CD4-positive, alpha-beta T cell treated with Interleukin-6 at 100 ng/mL for 8 hours (primary cell): ENCODE data around the gene LAMB3.

ENCODE experiments used
- DNase-seq: peaks from one replicate; pipeline ENCODE4 v3.0.0-alpha.2; 2020; ENCODE audit warnings: mixed read lengths, low spot score

LAMB3 gene

GRCh38 chr1:209595028-209595427 is 57.2 kb downstream of the LAMB3 start:
- no peak for DNase-seq

DNA sequence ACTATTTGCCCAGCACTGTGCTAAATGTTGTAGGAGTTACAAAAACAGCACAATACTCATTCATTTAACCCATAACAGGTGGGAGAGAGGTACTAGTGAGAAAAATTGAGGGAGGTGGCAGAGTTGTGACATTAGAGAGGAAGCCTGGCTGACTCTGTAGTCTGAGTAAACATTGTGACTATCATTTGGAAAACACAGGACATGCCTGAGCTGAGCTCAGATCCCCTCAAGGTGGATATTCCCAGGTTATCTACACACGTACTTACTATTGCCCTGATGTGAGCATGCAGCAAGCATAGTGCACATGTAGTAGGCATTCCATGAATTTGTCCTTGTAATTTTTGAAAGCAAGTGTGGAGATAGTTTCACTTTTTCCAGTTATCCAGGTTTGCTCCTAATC is 57.8 kb downstream of the LAMB3 start:
- DNase-seq = no peak

- no peak for DNase-seq
Observed at GRCh38 chr1:209593747-209594146, 58.5 kb downstream of the LAMB3 start.

GRCh38 chr1:209590405-209590804 is 61.8 kb downstream of the LAMB3 start:
- DNase-seq = no peak

DNA sequence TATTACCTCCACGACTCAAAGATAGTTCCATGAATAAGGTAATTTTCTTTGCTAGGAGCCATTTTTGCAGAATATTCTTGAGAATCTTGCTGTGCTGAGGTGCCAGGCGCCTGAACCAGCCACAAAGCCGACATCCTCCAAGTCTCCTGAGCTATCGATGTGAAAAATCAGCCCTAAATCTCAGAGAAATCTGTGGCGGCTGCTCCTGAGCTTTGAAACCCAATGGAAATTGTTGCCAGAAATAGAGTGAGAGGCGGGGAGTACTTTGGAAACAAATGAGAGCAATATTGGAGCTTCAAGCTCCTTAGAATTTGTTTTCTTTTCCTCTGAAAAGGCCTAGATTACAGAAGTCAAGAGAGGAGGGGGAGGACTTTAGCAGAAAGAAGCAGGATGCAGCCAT is 62.4 kb downstream of the LAMB3 start:
- no peak for DNase-seq

DNA sequence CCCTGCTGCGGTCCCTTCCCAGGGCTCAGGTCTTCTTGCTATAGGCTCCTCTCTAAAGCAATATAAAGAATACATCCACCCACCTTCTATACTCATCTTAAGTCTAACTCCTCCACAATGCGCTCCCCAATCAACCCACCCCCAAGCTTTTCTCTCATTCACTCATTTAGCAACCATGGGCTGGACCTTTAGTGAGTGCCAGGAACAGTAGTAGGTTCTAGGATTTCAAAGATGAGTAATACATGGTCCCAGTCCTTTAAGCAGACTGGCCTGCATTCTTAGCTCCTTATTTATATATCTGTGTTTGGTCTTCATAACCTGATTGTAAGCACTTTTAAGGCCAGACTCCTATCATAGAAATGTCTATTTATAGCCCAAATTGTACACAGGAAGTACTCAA is 62.8 kb downstream of the LAMB3 start:
- DNase-seq = no peak

DNA sequence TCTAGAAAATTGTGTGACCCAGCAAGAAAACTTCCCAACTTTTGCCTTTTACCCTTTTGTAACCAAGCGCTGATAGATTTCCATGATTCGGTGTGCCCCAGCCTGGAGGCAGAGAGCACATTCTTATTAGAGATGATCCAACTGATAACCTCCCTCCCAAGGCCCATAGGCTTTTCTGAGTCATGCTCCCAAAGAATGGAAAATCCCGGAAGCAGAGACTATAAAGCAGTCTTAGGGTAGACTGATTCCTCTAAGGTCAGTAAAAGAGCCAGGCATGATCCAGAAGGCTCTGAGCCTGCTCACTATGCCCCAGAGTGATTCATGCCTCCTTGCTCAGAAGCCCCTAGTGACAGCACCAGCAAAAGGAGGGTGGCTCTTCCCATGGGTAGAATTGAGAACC is 64.4 kb downstream of the LAMB3 start:
- no peak for DNase-seq

DNA sequence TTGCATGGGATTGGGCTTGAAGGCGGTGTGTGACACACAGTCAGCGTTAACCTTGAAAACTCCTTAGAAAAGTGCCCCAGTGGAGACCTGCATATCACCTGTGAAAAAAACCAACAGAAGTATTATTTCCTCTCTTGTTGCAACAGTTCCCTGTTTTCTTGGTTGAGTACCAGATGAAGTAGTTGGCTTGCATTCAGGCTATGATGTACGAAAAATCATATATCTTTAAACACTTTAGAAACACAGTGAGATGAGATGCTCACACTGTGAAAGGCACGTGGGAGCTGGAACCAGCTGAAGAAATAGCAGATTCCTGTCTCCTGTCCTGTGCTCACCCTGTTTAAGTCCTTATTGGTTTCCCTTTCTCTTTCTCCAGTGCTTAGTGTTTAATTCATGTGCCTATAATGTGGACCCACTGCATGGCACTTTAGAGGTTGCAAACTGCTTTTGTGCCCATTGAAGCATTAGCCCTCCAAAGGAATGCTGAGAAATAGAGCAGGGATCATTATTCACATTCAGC is 65.9 kb downstream of the LAMB3 start:
- DNase-seq = no peak

GRCh38 chr1:209585672-209586071 is 66.6 kb downstream of the LAMB3 start:
- no peak for DNase-seq

DNA sequence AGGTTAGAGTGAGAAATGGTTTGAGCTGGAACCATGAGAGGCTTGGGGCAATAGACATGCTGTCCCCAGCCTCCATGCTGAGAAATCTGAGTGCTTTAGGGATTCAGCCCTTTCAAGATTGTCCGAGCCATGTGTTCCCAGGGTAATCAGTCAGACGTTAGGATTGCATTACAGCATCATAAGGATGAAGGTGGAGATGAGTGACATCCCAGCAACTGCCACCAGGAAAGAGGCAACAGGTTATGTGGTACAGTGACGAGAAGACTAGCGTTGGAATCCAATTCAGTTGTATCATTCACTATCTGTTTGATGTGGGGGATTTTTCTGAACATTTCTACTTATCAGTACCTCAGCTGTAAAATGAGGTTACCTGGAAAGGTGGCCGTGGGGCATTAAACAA is 67.0 kb downstream of the LAMB3 start:
- no peak for DNase-seq

GRCh38 chr1:209584231-209584672 is 68.0 kb downstream of the LAMB3 start:
- no peak for DNase-seq

- DNase-seq = no peak
Observed at GRCh38 chr1:209583408-209583807, 68.8 kb downstream of the LAMB3 start, which contains the start of gene CAMK1G. CAMK1G (plus strand) TSS chr1:209583714; CDS start chr1:209594984, 11,270 bp downstream.

GRCh38 chr1:209580577-209580976 is 71.6 kb downstream of the LAMB3 start:
- no peak for DNase-seq

- DNase-seq = no peak
Observed at GRCh38 chr1:209577346-209577745, 74.9 kb downstream of the LAMB3 start.

- peak; percentile 56 for DNase-seq
Observed at GRCh38 chr1:209576392-209577197, 75.6 kb downstream of the LAMB3 start.

DNA sequence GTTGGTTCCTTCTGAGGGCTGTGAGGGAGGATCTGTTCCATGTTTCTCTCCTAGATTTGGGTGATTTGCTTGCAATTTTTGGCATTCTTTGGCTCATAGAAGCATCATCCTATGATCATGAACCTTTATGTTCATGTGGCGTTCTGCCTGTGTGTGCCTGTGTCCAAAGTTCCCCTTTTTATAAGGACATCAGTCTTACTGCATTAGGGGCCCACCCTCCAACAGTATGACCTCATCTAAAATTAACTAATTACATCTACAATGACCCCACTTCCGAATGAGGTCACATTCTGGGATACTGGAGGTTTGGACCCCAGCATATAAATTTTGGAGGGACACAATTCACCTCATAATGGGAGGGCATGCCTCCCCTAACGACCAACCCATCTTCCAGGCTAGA is 81.5 kb downstream of the LAMB3 start:
- DNase-seq = no peak

- DNase-seq = peak; percentile 71
Observed at GRCh38 chr1:209569455-209570207, 82.6 kb downstream of the LAMB3 start.

DNA sequence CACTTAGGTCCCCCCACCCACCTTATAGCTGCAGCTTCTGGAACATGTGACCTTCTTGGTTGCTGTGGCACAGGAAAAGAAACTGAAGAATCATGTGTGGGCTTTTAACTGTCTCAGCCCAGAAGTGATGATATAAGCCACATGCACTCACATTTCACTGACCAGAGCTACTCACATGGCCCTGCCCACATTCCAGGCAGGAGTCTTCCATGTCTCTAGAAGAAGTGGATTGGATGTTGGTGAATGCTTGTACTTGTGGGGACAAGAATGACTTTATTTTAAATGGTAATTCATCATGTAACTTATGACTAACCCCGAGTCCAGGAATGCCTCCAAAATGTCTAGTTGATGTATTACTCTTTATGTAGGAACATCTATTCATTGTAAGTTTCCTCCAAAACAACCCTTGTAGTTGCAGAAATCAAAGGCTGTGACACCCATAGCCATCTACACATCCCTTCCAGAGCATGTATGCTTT is 84.5 kb downstream of the LAMB3 start:
- no peak for DNase-seq

DNA sequence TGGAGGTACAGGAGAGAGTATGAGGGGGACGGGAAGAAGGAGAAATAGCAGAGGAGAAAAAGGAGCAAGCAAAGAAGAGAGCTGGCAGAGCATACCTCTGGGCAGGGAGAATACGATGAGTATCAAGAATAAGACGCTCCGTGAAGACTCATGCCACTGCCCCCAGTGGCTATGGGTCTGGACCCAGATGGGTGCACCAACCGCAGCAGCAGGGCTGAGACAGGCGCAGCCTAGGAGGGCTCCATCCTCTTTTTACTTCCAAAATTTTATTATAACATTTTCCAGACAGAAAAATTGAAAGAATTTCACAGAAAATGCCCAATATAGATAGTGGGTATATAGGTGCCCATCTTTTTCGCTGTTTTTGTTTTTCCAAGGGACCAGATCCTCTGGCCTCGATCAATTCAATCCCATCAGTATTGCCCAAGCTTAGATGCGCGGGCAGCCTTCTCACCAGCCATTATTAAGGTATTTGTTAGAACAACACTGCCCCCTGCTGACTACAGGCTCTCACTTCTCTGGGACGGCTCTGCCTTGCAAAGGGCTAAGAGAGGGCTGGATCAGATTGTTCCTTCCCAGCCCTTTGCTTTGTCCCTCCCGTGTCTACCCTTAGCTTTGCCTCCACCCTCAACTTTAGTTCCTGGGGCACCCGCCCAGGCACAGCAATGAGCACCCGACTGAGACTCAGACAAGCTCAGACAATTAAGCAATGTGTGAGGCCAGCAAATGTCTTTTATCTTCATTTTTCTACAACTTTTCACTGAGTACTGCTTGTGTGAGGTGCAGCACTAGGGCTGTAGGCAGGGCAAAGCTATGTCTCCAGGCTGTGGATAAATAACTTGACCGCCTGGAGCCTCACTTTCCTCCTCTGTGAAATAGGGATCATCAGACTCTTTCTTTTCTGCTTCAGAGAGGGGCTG is 86.2 kb downstream of the LAMB3 start:
- peak; percentile 72 for DNase-seq
